ENCODE measurements around the gene APOB. TPM values are rescaled to one million over a fixed set of nuclear protein-coding genes. Genes with fewer than 3 reads are reported as not detected.

APOB gene
- total RNA-seq, 4 donors from 2014 or later = 0.95 to 17.4 (median 10.6) TPM

DNA sequence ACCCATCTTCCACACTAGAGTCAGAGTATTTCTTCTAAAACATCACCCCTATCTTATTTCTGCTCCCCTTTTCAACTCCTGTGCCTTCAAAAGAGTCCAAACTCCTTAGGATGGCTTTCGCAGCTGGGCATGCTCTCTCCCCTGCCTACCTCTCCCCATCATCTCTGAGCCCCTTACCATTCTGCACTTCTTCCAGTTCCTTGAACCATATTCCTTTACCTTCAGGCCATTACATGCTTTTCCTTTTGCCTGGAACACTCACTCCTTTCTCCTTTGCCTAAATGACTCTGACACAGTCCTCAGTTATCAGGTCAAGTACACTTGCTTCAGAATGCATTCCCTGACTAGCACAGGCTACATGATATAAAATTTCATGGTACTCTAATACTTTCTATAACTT lies 22.4 kb downstream of the APOB start:
- TF ChIP-seq CTCF (IDR thresholded peaks at IDR 0.05) = no peak
- no peak for DNase-seq (ENCODE audit: low spot score)
- ATAC-seq (ENCODE audit: low FRiP score) = no peak

DNA sequence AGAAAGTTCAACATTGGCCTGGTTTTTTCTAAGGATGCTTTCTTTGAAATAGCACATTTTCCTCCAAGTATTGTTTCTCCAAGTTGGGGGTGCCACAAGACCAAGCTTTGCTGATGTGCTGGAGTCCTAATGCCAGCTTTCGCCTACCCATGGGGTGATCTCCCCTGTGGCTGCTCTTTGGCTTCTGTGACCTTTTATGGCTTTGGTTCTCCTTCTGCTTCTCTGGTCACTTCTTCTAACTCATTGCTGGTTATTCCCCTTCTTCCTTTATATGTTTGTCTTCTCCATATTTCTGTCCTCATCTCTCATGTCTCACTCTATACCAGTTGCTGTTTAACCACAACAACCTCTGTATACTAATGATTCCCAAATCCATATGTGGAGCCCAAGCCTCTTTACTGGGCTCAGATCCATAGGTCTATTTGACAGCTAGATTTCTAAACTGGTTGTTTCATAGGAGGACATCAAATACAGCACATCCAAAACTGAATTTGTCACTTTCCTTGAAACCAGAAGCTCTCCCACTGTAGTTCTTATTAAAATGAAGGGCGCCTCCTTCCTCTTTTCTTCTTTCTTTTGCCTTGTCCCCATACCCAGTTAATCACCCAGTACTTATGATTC lies 23.1 kb downstream of the APOB start:
- TF ChIP-seq CTCF (IDR thresholded peaks at IDR 0.05) = no peak
- ATAC-seq (ENCODE audit: low FRiP score) (no peak), DNase-seq (ENCODE audit: low spot score) (no peak)

DNA sequence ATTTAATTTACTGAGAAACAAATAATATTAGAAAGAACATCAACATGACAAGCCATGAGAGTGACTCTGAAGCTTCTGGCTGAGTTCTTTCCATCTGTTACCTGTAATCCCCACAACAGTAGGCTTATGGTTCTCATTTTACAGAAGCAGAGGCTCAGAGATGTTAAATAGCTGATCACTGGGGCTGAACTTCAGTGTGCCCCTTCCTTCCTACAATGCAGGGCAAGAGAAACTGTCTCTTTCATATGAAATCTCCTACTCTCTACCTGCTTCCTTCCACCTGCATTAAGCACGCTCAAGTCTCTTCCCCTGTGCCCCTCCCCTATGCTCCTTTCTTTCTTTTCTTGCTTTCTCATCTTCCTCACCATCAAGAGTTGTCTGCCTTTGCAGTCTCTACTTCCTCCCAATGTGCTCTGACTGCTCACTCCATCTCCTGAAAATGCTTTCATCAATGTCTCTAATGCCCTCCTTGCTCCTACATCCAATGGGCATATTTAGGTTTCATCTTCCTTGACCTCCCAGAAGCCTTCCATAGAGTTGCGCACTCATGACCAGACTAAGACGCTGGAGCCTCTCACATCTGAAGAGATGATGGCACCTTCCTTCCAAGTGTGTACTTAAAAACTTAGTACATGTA lies 23.7 kb downstream of the APOB start:
- DNase-seq (ENCODE audit: low spot score) = no peak
- ATAC-seq (ENCODE audit: low FRiP score) = no peak
- no peak for TF ChIP-seq CTCF (IDR thresholded peaks at IDR 0.05)

- no peak for TF ChIP-seq CTCF (IDR thresholded peaks at IDR 0.05)
- ATAC-seq (ENCODE audit: low FRiP score) (no peak), DNase-seq (ENCODE audit: low spot score) (no peak)
Observed at GRCh38 chr2:21019678-21020021, 24.2 kb downstream of the APOB start.

GRCh38 chr2:21019000-21019677 lies 24.7 kb downstream of the APOB start:
- TF ChIP-seq CTCF (IDR thresholded peaks at IDR 0.05) = no peak
- ATAC-seq (ENCODE audit: low FRiP score) (no peak), DNase-seq (ENCODE audit: low spot score) (no peak)

GRCh38 chr2:21018290-21018689 lies 25.6 kb downstream of the APOB start:
- no peak for ATAC-seq (ENCODE audit: low FRiP score)
- no peak for TF ChIP-seq CTCF (IDR thresholded peaks at IDR 0.05)
- no peak for DNase-seq (ENCODE audit: low spot score)

Data from omental fat pad (tissue), 4 donors.